HG03095 (cell line): ENCODE data around the gene QARS1.

ENCODE experiments used
- ATAC-seq: cut with Tn5 transposase; IDR thresholded peaks from one replicate; pipeline ENCODE4 v1.9.1; 2021; ENCODE audit warnings: moderate library complexity; ENCODE audit not compliant: unreplicated experiment

The QARS1 gene

GRCh38 chr3:49054344-49054862 lies 50.2 kb downstream of the QARS1 start:
- no peak for ATAC-seq

GRCh38 chr3:49053543-49053942 lies 51.0 kb downstream of the QARS1 start:
- no peak for ATAC-seq
